ENCODE data around the gene DOCK1.

The DOCK1 gene

GRCh38 chr10:127149501-127150081 lies 244.4 kb downstream of the DOCK1 start:
- DNase-seq, result no peak

GRCh38 chr10:127150136-127150535 lies 244.9 kb downstream of the DOCK1 start:
- no peak for DNase-seq

GRCh38 chr10:127151541-127151940 lies 246.3 kb downstream of the DOCK1 start:
- no peak for DNase-seq

- DNase-seq, result no peak
These were observed 246.9 kb downstream of the DOCK1 start for GRCh38 chr10:127151981-127152699.

- DNase-seq, result no peak
These were observed 248.0 kb downstream of the DOCK1 start for GRCh38 chr10:127153181-127153580.

GRCh38 chr10:127154831-127155620 lies 249.8 kb downstream of the DOCK1 start:
- DNase-seq, result no peak

- DNase-seq, result no peak
These were observed 251.9 kb downstream of the DOCK1 start for GRCh38 chr10:127157089-127157488.

- no peak for DNase-seq
These were observed 252.4 kb downstream of the DOCK1 start for GRCh38 chr10:127157506-127158200.

- DNase-seq, result no peak
These were observed 253.4 kb downstream of the DOCK1 start for GRCh38 chr10:127158662-127159061.

GRCh38 chr10:127159648-127160245 lies 254.5 kb downstream of the DOCK1 start:
- DNase-seq, result no peak

- no peak for DNase-seq
These were observed 256.3 kb downstream of the DOCK1 start for GRCh38 chr10:127161482-127161881.

- no peak for DNase-seq
These were observed 257.6 kb downstream of the DOCK1 start for GRCh38 chr10:127162841-127163240.

- DNase-seq, result no peak
These were observed 263.0 kb downstream of the DOCK1 start for GRCh38 chr10:127168261-127168660.

- no peak for DNase-seq
These were observed 269.6 kb downstream of the DOCK1 start for GRCh38 chr10:127174866-127175265.

- no peak for DNase-seq
These were observed 270.3 kb downstream of the DOCK1 start for GRCh38 chr10:127175357-127176110.

GRCh38 chr10:127176649-127177048 lies 271.4 kb downstream of the DOCK1 start:
- DNase-seq, result no peak

GRCh38 chr10:127179612-127180250 lies 274.5 kb downstream of the DOCK1 start:
- DNase-seq, result no peak

GRCh38 chr10:127182161-127182560 lies 276.9 kb downstream of the DOCK1 start:
- no peak for DNase-seq

- no peak for DNase-seq
These were observed 279.4 kb downstream of the DOCK1 start for GRCh38 chr10:127184582-127184981.

- no peak for DNase-seq
These were observed 281.6 kb downstream of the DOCK1 start for GRCh38 chr10:127186813-127187212.

GRCh38 chr10:127189226-127189625 lies 284.0 kb downstream of the DOCK1 start:
- DNase-seq, result no peak

- no peak for DNase-seq
These were observed 285.2 kb downstream of the DOCK1 start for GRCh38 chr10:127190427-127190826.
